Activated CD4-positive, alpha-beta T cell treated with anti-CD3 and anti-CD28 coated beads for 24 hours (primary cell): ENCODE measurements around the gene ATP2A2.
A peak's percentile ranks its signal among the peaks of the same experiment; 100 is the strongest.
"Not testable (repeated sequence)": the region's sequence is repeated elsewhere in the genome, so short reads cannot be mapped to it uniquely, and the experiment has no call there.

Experiments
- DNase-seq, 2 donors: peaks; one replicate each; pipeline ENCODE4 v3.0.0-alpha.2; 2020; ENCODE audit warnings: low read depth in 2 of 2

Gene ATP2A2

GRCh38 chr12:110342157-110342556 lies 61.1 kb downstream of the ATP2A2 start:
- DNase-seq = no peak

GRCh38 chr12:110343114-110343513 lies 62.1 kb downstream of the ATP2A2 start:
- no peak for DNase-seq

DNA sequence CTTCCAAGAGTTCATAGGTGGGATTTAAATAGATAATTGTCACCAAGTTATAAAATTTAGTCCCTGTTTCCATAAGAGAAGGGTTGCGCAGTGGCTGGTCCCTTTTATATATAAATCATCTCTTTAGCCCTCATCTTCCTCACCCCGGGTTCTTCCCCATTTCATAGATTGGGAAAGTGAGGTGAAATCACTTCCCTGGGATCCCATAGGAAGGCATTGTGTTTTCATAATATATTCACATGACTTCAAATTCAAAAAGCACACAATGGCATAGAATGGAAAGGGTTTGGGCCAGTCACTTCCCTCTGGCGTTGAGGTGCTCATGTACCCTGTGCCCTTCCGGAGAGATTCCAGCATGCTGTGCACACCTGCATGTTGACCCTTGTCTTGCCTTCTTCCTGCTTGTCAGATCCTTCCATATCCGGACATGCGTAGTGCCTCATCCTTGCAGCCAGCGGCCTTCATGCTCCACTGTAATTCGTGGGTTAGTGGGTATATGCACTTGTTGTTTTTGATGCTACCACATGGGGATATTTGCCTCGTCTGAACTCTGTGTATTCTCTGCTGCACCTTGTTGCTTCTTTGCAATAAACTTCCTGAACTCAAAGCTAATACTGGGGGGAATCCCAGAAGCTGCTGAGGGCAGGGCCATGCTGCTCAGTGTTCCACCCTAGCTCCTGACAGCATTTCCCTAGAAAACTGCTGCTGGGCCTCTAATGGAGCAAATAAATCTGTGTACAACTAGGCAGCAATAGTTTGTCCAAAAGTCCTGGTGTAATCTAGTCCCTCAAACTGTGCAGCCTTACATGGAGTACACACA lies 62.9 kb downstream of the ATP2A2 start:
- DNase-seq = no peak

DNA sequence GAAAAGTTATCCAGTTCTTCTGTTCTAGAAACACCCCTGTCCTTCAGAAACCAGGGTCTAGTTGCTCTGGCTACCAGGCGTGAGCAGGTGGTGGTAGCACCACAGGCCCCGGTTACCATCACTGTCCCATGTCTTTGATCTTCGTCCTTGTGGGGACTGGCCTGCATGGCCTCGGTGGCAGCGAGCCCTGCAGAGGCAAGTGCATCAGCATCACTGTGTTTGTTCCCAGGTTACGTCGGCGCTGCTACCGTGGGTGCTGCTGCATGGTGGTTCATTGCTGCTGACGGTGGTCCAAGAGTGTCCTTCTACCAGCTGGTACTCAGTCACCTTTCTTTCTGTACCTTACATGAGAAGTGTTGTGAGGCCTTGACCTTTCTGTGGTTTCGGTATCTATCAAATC lies 63.6 kb downstream of the ATP2A2 start:
- no peak for DNase-seq

DNA sequence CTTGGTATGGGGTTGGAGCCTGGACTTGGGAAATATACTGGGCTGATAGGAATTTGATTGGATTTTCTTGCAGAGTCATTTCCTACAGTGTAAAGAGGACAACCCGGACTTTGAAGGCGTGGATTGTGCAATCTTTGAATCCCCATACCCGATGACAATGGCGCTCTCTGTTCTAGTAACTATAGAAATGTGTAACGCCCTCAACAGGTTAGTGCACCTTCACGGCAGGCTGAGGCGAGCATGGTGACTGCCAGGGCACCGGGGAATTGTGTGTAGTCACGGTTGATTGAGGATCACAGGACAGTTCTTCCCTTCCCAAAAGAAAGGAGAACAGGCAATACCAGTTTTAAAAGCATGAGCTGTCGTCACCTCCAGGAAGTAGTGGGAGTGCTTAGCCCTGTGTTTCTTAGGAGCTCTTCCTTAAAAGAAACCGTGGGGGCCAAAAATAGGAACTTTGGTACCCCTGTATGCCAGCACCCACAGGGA lies 64.2 kb downstream of the ATP2A2 start:
- DNase-seq = no peak

DNA sequence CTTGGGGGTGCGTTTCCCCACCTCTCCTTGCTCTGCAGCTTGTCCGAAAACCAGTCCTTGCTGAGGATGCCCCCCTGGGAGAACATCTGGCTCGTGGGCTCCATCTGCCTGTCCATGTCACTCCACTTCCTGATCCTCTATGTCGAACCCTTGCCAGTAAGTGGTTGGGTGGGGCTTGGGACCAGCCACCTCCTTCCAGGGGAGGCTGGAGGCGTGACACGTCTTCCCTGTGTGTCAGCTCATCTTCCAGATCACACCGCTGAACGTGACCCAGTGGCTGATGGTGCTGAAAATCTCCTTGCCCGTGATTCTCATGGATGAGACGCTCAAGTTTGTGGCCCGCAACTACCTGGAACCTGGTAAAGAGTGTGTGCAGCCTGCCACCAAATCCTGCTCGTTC lies 64.9 kb downstream of the ATP2A2 start:
- no peak for DNase-seq

DNA sequence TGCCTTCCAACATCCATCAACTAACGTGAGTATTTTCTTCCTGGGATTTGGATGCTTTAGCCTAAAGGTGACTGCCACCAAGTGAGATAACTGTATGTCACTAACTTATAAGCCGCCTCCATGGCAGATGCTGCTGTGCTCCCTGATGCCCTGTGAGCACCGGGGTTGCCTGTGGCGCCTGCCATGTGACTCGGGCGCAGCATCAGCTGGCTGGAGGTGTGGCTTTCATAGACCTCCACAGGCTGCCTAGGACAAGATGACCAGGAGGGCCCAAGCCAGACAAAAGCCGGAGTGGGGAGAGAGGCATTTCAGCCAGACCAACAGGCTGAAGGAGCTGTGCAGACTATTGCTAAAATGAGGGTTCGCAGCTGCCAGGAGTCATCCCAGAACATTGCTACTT lies 66.7 kb downstream of the ATP2A2 start:
- no peak for DNase-seq

- no peak for DNase-seq
Measured at GRCh38 chr12:110348431-110349059, 67.5 kb downstream of the ATP2A2 start.

DNA sequence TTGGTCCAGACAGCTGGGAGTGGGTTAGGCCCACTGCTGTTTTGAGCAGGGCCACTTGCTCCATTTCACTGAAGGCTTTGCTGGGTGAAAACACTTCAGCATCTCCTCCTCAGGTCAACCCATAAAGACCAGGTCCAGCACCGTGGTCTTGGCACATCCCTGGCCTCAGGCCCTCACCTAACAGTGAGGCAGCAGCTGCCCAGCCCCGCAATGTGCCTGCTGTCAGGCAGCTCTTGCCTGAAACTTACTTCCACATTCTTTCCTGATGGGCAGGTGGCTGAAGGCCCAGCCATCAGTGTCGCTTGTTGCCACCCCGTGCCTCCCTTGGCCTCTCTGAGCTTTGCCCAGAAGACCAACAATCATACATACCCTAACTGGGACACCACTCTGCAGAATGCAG lies 68.0 kb downstream of the ATP2A2 start:
- no peak for DNase-seq

DNA sequence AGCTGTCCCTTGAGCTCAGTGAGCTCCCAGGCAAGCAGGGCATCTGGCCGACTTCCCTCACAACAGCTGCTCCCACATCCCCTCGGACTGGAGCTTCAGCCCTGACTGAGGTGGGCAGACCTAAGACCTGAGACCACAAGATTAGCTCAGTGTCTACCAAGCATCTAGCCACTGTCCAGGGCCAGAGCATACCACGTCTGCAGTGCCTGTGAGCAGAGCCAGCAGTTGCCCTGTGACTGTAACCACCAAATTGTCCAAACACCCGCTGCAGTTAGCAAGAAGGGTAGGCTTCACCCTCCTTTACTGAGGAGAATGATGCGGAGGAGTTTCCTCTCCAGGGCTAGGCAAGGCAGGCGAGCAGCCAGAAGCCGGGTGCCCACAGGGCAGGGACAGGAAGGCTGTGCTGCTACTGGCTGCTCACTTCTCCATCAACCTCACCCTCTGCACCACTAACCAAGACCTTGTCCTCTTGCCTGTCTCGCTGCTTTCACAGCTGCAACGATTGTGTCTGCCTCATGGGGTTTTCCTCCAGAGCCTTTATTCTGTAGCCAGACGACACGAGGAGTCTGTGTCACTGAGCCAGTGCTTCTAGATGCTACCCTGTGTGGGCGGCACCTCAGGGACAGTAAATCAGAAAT lies 68.6 kb downstream of the ATP2A2 start:
- DNase-seq = peak; percentile 19 to 26

DNA sequence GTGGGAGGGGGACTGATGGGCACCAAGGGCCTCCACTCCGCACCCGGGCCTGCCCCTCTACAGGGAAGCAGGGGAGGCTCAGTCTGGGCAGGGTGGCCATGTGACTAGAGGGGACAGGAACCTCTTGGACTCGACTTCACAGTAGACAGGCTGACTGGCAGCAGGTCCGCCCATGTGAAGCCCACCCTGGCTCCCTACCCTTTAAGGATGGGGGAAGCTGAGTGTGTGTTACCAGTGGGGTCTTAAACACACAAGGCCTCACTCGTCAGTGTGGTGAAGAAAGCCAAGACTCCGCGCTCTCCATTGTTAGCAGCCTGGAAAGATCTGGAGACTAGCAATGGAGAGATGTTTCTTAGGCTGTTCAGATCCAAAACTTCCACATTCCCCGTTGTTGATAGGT lies 70.1 kb downstream of the ATP2A2 start:
- no peak for DNase-seq

DNA sequence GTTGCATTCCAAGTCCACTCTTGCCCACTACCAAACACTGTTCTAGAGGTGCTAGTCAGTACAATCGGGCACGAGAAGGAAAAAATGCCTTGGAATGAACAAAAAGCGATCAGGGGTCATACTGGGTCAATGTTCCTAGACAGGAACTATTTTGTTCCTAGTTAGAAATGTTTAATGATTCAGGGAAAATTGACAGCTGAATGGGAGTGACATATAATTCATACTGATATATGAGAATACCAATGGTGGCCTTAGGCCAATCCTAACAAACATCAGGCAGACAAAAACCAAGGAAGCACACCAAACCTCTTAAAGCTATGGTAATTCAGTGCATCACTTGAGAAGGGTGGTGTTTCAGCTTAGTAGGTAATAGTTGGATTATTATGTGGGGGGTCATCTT lies 71.4 kb downstream of the ATP2A2 start:
- no peak for DNase-seq

DNA sequence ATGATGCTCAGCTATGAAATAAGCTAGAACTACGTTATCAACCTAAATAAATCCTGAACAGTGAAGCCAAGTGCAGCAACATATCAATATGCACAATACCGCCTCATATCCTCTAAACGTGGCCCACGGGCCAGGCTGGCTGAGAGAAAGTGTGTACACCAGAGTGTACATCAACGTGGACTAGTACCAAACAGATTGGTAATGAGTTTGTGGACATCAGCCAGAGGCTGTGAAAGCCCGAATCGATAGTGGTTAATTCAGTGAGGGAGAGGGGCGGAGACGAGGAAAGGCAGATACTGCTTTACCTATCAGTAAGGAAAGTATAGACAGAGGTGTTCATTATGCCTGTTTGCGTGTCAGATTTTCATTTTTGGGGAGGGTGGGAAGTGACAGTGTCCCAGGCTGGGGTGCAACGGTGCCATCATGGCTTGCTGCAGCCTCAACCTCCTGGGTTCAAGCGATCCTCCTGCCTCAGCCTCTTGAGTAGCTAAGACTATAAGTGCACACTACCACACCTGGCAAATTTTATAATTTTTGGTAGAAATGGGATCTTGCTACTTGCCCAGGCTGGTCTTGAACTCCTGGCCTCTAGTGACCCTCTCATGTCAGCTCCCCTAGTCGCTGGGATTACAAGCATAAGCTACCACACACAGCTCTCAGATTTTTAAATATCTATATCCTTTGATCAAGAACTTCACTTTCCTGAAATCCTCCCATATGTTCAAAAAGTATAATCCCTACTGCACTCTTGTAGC lies 72.3 kb downstream of the ATP2A2 start:
- DNase-seq = no peak

GRCh38 chr12:110354172-110354780 lies 73.2 kb downstream of the ATP2A2 start:
- no peak for DNase-seq

GRCh38 chr12:110355073-110355472 lies 74.0 kb downstream of the ATP2A2 start:
- no peak for DNase-seq

GRCh38 chr12:110358384-110359097 lies 77.5 kb downstream of the ATP2A2 start:
- DNase-seq = not testable (repeated sequence)

- no peak for DNase-seq
Measured at GRCh38 chr12:110361216-110361615, 80.2 kb downstream of the ATP2A2 start.

GRCh38 chr12:110365489-110366320 lies 84.7 kb downstream of the ATP2A2 start:
- no peak for DNase-seq

DNA sequence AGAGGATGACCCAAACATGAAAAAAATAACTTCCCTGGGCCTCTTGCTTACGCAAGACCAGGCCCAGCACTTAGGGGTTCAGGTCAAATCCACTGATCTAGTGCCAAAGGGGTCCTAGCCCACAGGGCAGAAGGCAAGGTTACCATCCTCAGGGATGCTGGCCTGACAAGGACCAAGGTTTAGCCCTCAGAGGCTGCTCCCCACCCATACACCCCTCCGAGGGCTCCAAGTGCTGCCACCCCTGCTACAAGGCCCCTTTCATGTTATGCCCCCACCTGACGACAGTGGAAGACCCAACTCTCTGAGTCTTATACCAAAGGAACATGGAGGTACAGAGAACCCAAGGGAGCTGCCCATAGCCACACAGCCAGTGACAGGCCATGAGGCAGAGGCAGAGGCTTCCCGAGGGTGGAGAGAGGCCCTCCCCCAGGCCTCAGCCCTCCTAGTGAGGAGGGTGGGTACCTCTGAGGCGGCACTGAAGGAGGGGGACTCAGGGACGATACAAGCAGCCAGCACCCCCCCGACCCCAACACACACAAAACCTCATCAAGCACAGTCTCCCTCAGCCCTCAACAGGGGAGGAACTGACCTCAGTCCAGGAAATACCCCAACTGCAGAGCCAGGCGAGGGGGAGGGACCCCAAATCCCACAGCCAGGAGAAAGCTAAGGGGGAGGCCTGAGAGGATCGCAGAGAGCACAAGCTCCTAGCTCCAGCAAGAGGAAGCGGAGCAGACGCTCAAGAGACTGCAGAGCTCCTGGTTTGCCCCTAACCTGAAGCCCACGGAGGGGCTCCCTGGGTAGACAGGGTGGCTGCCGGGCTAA lies 85.5 kb downstream of the ATP2A2 start:
- no peak for DNase-seq
